IMR-90 (cell line): ENCODE results near the gene RFK. TPM values are rescaled to one million over a fixed set of nuclear protein-coding genes. Genes with fewer than 3 reads are reported as not detected.

ENCODE experiments used
- ATAC-seq: fragments of 200-7000 bp; cut with Tn5 transposase; 2 replicates; pipeline ENCODE4 v1.9.1; 2020; ENCODE audit warnings: low read depth, mild to moderate bottlenecking, moderate library complexity
- BruUV-seq: library from RNA; stranded (reverse); fragments of 400-500 nt; replicated peaks from 2 replicates; lab custom pipeline; 2021; lab: Mats Ljungman, UMichigan
- CTCF ChIA-PET: fragments of 300-600 bp; formaldehyde crosslinking; extraction: SDS; loops from one replicate; lab custom pipeline; 2021; ENCODE audit warnings: antibody characterized with exemption; lab: Yijun Ruan, JAX
- POLR2A ChIA-PET: fragments of 300-600 bp; sonication (Branson Sonifier 250); formaldehyde crosslinking; loops from one replicate; lab custom pipeline; 2022; ENCODE audit warnings: antibody characterized with exemption; ENCODE audit not compliant: unreplicated experiment; lab: Charles Lee
- DNase-seq: peaks from one replicate; pipeline ENCODE4 v3.0.0; 2013
- H2AFZ ChIP-seq: replicated peaks from 2 replicates; pipeline ENCODE3; 2013; ENCODE audit warnings: low read length, mild to moderate bottlenecking; ENCODE audit not compliant: poor library complexity
- H2AK5ac ChIP-seq: 2 replicates; pipeline ENCODE4 v1.6.1; 2013; ENCODE audit warnings: low read depth, low read length, inconsistent platforms
- H2AK9ac ChIP-seq: replicated peaks from 2 replicates; pipeline ENCODE3; 2013; ENCODE audit warnings: mild to moderate bottlenecking, low read depth, low read length, moderate library complexity; ENCODE audit not compliant: poor library complexity
- H2BK120ac ChIP-seq: 2 replicates; pipeline ENCODE4 v1.6.1; 2013; ENCODE audit warnings: low read depth, low read length, inconsistent platforms
- H2BK15ac ChIP-seq: 3 replicates; pipeline ENCODE4 v1.6.1; 2013; ENCODE audit warnings: low read depth, low read length, inconsistent platforms
- H2BK20ac ChIP-seq: 2 replicates; pipeline ENCODE4 v1.6.1; 2013; ENCODE audit warnings: low read depth, mild to moderate bottlenecking, inconsistent platforms, low read length, moderate library complexity
- H2BK5ac ChIP-seq: 2 replicates; pipeline ENCODE4 v1.6.1; 2013; ENCODE audit warnings: mild to moderate bottlenecking, low read depth, low read length, inconsistent platforms; ENCODE audit not compliant: poor library complexity, severe bottlenecking
- H3K14ac ChIP-seq: replicated peaks from 2 replicates; pipeline ENCODE4 v1.6.1; 2013; ENCODE audit warnings: low read depth, low read length, inconsistent platforms
- H3K18ac ChIP-seq: 2 replicates; pipeline ENCODE4 v1.6.1; 2013; ENCODE audit warnings: low read depth, low read length, control low read depth
- H3K23ac ChIP-seq: 2 replicates; pipeline ENCODE4 v1.6.1; 2013; ENCODE audit warnings: low read depth, low read length, inconsistent platforms
- H3K27ac ChIP-seq: 2 replicates; pipeline ENCODE4 v1.5.1; 2013; ENCODE audit warnings: mild to moderate bottlenecking, control low read depth, low read length; ENCODE audit not compliant: insufficient read depth
- H3K27me3 ChIP-seq: 2 replicates; pipeline ENCODE4 v1.6.1; 2013; ENCODE audit warnings: low read length; ENCODE audit not compliant: control insufficient read depth, insufficient read depth
- H3K36me3 ChIP-seq: 2 replicates; pipeline ENCODE4 v1.6.1; 2013; ENCODE audit warnings: low read length, mixed read lengths; ENCODE audit not compliant: control insufficient read depth, insufficient read depth
- H3K4ac ChIP-seq: 2 replicates; pipeline ENCODE4 v1.6.1; 2013; ENCODE audit warnings: low read depth, low read length, inconsistent platforms
- H3K4me1 ChIP-seq: 2 replicates; pipeline ENCODE4 v1.6.1; 2013; ENCODE audit warnings: low read length, mixed read lengths; ENCODE audit not compliant: control insufficient read depth, insufficient read depth
- H3K4me2 ChIP-seq: 2 replicates; pipeline ENCODE4 v1.6.1; 2013; ENCODE audit warnings: low read depth, mild to moderate bottlenecking, control low read depth, low read length, moderate library complexity
- H3K4me3 ChIP-seq: 2 replicates; pipeline ENCODE4 v1.5.1; 2013; ENCODE audit warnings: low read depth, mild to moderate bottlenecking, control low read depth, low read length, moderate library complexity; ENCODE audit not compliant: insufficient read depth
- H3K56ac ChIP-seq: 2 replicates; pipeline ENCODE4 v1.6.1; 2013; ENCODE audit warnings: low read length, inconsistent platforms; ENCODE audit not compliant: insufficient read depth; ENCODE audit errors: extremely low read depth
- H3K79me1 ChIP-seq, 2 experiments: 2 replicates each; pipeline ENCODE4 v1.6.1; 2013; ENCODE audit warnings: low read length in 2 of 2, inconsistent platforms in 1 of 2, low read depth in 1 of 2
- H3K9ac ChIP-seq: 2 replicates; pipeline ENCODE4 v1.6.1; 2013; ENCODE audit warnings: low read depth, low read length, control low read depth
- H3K9me1 ChIP-seq: 2 replicates; pipeline ENCODE4 v1.6.1; 2013; ENCODE audit warnings: low read length, inconsistent platforms; ENCODE audit not compliant: insufficient read depth
- H3K9me3 ChIP-seq: 2 replicates; pipeline ENCODE4 v1.6.1; 2013; ENCODE audit warnings: low read length; ENCODE audit not compliant: control insufficient read depth, insufficient read depth
- H4K20me1 ChIP-seq: 2 replicates; pipeline ENCODE4 v1.6.1; 2013; ENCODE audit warnings: low read length, inconsistent platforms; ENCODE audit not compliant: insufficient read depth
- H4K5ac ChIP-seq: 2 replicates; pipeline ENCODE4 v1.6.1; 2013; ENCODE audit warnings: mild to moderate bottlenecking, low read depth, low read length, control low read depth
- H4K8ac ChIP-seq, 2 experiments: 2 replicates each; pipeline ENCODE4 v1.6.1; 2013; ENCODE audit warnings: low read depth in 2 of 2, low read length in 2 of 2, control low read depth in 1 of 2, inconsistent platforms in 1 of 2
- H4K91ac ChIP-seq: 2 replicates; pipeline ENCODE4 v1.6.1; 2013; ENCODE audit warnings: low read depth, low read length, inconsistent platforms; ENCODE audit not compliant: insufficient read depth
- FOS ChIP-seq: fragments of 150-350 bp; IDR thresholded peaks from 2 replicates; pipeline ENCODE4 v1.6.1; 2016; ENCODE audit warnings: low read depth, low read length
- MAFK ChIP-seq: IDR thresholded peaks from 2 replicates; pipeline ENCODE4 v1.6.1; 2012; ENCODE audit warnings: low read depth, low read length, improper control_type of control experiment
- SMC3 ChIP-seq: fragments of 150-350 bp; IDR thresholded peaks from 2 replicates; pipeline ENCODE4 v1.6.1; 2016; ENCODE audit warnings: low read depth, mild to moderate bottlenecking, antibody characterized with exemption, low read length, moderate library complexity
- WGBS, 2 experiments: methylation state at CpG; one replicate each; pipeline versions ENCODE4 v1.1.5 to v1.1.7; 2013; ENCODE audit warnings: missing lambda C conversion rate in 2 of 2; ENCODE audit not compliant: insufficient read length in 1 of 2; ENCODE audit errors: extremely low coverage in 2 of 2; 5-methylcytosine and 5-hydroxymethylcytosine counted together
- dilution Hi-C: fragments of 300-500 bp; cut with HindIII; formaldehyde crosslinking; loops from one replicate; pipeline ENCODE4 v1.14.3; 2018; ENCODE audit warnings: low sequenced_read_pairs; ENCODE audit not compliant: unreplicated experiment
- in situ Hi-C: fragments of 300-500 bp; cut with MboI; formaldehyde crosslinking; loops from 3 replicates; pipeline ENCODE4 v1.14.3; 2019; ENCODE audit warnings: low sequenced_read_pairs, inconsistent platforms, mixed read lengths
- intact Hi-C: fragments of 100-400 bp; cut with micrococcal nuclease; formaldehyde crosslinking; loops from 2 replicates; pipeline ENCODE4 v1.10.0; 2022
- polyA plus RNA-seq, 3 experiments: library from polyadenylated mRNA; depleted of rRNA; stranded (reverse); fragments of >200 nt; gene quantifications; 2 replicates each; pipeline ENCODE4 v1.2.3, GENCODE V29; 2012; ENCODE audit warnings: low replicate concordance in 1 of 3
- total RNA-seq: library from RNA; depleted of rRNA; stranded (reverse); fragments of >200 nt; gene quantifications from 2 replicates; pipeline ENCODE4 v1.2.3, GENCODE V29; 2012

The RFK gene
- total and polyA plus RNA-seq, 2 of the 4 experiments (the other 2 are of a cell fraction): 10.3 to 13.8 TPM

GRCh38 chr9:76431601-76432000 is 37.4 kb upstream of the RFK start:
- in situ Hi-C loops: no loop called here
- Histone ChIP-seq H2AK9ac (no peak overlapping the region), H3K56ac (no peak overlapping the region), H3K14ac (no peak overlapping the region), H3K79me1 (no peaks in the 10 kb centered on the region), H3K4me1 (peaks cover 4% of the 10 kb centered on the region), H3K4me3 (no peak overlapping the region), H3K9ac (no peak overlapping the region), H3K23ac (no peak overlapping the region), H4K20me1 (no peaks in the 10 kb centered on the region), H3K18ac (no peak overlapping the region), H2BK15ac (no peak overlapping the region), H3K36me3 (no peaks in the 10 kb centered on the region), H3K27me3 (no peaks in the 10 kb centered on the region), H3K9me1 (no peaks in the 10 kb centered on the region), H4K5ac (no peak overlapping the region), H2BK120ac (no peak overlapping the region), H2BK5ac (no peak overlapping the region), H3K27ac (no peak overlapping the region), H2AK5ac (no peak overlapping the region), H2BK20ac (no peak overlapping the region), H4K91ac (no peak overlapping the region), H4K8ac (no peak overlapping the region), H3K4ac (no peak overlapping the region), H3K4me2 (no peak overlapping the region), H3K9me3 (no peaks in the 10 kb centered on the region), H2AFZ (no peak overlapping the region)
- no TSS peak for BruUV-seq
- ChIA-PET CTCF (no interaction called here), POLR2A (no interaction called here)
- ATAC-seq (no peak), DNase-seq (no peak)
- intact Hi-C loops: no loop called here
- TF ChIP-seq MAFK: no peak
- TF ChIP-seq SMC3: no peak
- TF ChIP-seq FOS: no peak
- WGBS, 2 experiments: 97% methylated on average over 3 of the region's 8 CpGs; no CpG with 5 or more reads in 1 of the 2 experiments
- dilution Hi-C loops: no loop called here
